Brain microvascular endothelial cell (primary cell): ENCODE measurements around the gene LAMTOR3.

Experiments used
- DNase-seq: peaks from one replicate; pipeline ENCODE4 v3.0.0-alpha.2; 2020
- H3K27ac ChIP-seq: fragments of 250-450 bp; sonication (Bioruptor Pico); 2 replicates; pipeline ENCODE4 v1.5.1; 2020; ENCODE audit warnings: mild to moderate bottlenecking, moderate library complexity
- H3K27me3 ChIP-seq: fragments of 250-450 bp; sonication (Bioruptor Pico); replicated peaks from 2 replicates; pipeline ENCODE4 v1.5.1; 2020; ENCODE audit warnings: mild to moderate bottlenecking
- H3K36me3 ChIP-seq: fragments of 250-450 bp; sonication (Bioruptor Pico); replicated peaks from 2 replicates; pipeline ENCODE4 v1.5.1; 2020; ENCODE audit warnings: mild to moderate bottlenecking
- H3K4me3 ChIP-seq: 2 replicates; pipeline ENCODE4 v1.5.1; 2011; ENCODE audit warnings: low read depth, mild to moderate bottlenecking, control low read depth, low read length, moderate library complexity
- in situ Hi-C: cut with HindIII; loops from 2 replicates; pipeline ENCODE4 v1.10.0; 2017; ENCODE audit warnings: low sequenced_read_pairs, low pct_ligation_motif_present
- TF ChIP-seq, protein P1 (sequence below): IDR thresholded peaks from 2 replicates; pipeline ENCODE4 v1.5.1; 2011; ENCODE audit warnings: low read depth, mild to moderate bottlenecking, moderate library complexity, low read length, control low read depth, inconsistent platforms; ENCODE audit errors: missing control alignments

The LAMTOR3 gene

DNA sequence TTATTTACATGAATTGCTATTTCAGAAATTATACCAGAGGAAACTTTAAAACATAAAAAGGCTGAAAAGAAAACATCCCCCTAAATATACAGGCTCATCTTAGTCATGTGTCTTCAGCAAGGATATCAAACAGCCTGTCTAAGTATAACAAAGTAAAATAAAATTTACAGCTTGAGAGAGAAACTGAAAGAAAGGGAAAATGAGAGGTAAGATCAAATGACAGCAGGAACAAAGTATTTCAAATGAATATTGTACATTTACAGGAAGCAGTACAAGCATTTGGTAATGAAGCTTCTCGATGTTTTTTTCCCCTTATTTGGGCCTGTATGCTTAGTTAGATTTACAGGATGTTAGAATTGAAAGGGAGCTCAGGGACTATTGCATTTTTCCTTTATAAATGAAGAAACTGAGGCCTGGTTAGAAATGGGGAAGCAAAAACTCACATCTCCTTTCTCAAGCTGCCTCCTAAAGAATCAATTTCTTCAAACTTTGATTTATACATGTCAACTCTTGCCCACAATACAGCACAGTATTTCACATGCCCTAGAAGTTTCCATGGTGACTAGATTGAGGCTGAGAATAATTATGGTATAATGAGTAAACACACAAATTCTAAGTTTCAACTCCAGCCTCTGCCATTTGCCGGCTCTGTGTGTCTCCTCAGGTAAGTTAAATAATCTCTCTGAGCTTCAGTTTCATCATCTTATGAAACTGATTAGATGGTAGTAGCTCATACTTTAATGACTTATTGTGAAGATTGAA, 48.3 kb downstream of the LAMTOR3 start:
- no peaks in the 10 kb centered on the region for H3K36me3 ChIP-seq
- no peak for DNase-seq
- no peak overlapping the region for H3K27ac ChIP-seq
- H3K4me3 ChIP-seq, result no peak overlapping the region
- H3K27me3 ChIP-seq, result no peaks in the 10 kb centered on the region
- in situ Hi-C loops, result no loop called here
- TF ChIP-seq, protein P1, sequence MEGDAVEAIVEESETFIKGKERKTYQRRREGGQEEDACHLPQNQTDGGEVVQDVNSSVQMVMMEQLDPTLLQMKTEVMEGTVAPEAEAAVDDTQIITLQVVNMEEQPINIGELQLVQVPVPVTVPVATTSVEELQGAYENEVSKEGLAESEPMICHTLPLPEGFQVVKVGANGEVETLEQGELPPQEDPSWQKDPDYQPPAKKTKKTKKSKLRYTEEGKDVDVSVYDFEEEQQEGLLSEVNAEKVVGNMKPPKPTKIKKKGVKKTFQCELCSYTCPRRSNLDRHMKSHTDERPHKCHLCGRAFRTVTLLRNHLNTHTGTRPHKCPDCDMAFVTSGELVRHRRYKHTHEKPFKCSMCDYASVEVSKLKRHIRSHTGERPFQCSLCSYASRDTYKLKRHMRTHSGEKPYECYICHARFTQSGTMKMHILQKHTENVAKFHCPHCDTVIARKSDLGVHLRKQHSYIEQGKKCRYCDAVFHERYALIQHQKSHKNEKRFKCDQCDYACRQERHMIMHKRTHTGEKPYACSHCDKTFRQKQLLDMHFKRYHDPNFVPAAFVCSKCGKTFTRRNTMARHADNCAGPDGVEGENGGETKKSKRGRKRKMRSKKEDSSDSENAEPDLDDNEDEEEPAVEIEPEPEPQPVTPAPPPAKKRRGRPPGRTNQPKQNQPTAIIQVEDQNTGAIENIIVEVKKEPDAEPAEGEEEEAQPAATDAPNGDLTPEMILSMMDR, result no peak

DNA sequence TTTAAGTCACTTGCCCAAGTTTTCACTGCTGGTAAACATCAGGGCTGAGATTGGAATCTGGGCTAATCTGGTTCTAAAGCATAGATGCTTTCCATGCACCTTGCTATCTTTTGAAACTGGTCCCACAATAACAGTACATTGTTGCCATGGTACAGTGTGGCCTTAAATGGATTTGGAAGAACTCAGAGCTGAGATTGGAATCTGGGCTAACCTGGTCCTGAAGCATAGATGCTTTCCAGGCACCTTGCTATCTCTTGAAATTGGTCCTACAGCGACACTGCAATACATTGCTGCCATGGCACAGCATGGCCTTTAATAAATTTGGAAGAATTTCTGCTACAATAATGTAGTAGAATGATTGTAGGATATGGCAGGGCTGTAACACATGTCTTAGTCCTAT, 49.0 kb downstream of the LAMTOR3 start:
- H3K27ac ChIP-seq, result no peak overlapping the region

DNA sequence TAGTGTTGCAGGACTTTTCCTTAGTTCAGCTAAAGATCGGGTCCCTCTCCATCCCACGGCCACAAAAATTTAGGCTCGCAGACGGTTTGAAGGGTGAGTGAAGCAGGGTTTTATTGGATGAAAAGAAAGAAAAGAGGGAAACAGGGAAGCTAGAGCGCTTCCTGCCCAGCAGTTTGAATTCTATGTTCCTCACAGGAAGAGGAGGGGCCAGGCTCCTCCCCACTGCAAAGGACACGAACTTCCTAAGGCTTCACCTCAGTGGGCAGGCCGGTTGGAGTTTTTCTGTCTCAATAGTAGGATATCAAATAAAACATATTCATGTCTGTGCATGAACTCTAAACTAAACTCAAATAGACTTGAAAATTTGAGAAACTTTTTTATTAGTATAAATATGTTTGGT, 50.2 kb downstream of the LAMTOR3 start:
- H3K27me3 ChIP-seq, result no peaks in the 10 kb centered on the region
- in situ Hi-C loops, result no loop called here
- TF ChIP-seq, protein P1, result no peak
- H3K27ac ChIP-seq, result no peak overlapping the region
- H3K36me3 ChIP-seq, result no peaks in the 10 kb centered on the region
- no peak for DNase-seq
- no peak overlapping the region for H3K4me3 ChIP-seq

More for the DNA sequence above, 49.0 kb downstream of the LAMTOR3 start:
- Histone ChIP-seq H3K27me3 (no peaks in the 10 kb centered on the region), H3K36me3 (no peaks in the 10 kb centered on the region), H3K4me3 (no peak overlapping the region)
- in situ Hi-C loops, result no loop called here
- TF ChIP-seq, protein P1, result no peak
- no peak for DNase-seq

DNA sequence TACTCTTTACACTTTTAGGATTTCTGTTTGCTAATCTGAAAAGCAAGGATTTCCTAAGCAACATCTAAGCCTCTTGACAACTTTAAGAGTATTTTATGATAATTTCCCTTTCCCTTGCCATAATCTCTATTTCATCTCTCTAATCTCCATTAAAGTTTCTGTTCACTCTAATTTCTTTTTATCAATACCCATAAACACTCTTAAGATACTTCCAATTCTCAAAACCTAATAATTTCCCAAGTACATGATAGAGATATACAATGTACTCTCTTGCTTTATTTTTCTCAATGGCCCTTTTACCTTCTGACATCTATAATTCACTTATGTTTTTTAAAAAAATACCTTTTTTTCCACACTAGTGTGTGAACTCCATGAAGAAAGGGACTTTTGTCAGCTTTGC, 50.8 kb downstream of the LAMTOR3 start:
- Histone ChIP-seq H3K4me3 (no peak overlapping the region), H3K27me3 (no peaks in the 10 kb centered on the region)

DNA sequence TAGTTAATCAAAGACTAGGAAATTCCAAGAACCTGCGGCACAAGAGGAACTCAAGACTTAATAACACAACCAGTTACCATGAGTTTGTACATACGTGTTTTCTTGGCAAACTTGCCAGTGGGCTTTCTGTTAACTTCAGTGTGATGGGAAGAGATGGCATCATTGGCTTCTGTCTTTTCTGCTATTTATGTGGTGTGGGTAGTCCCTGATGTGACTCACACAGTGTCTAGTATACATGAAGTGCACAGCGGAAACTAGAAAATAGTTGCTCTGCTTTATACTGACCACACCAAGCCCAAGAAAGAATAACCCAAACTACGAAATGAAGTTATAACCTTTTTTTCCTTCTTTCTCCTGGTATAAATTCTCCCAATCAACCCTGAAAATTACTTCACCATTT, 53.1 kb downstream of the LAMTOR3 start:
- Histone ChIP-seq H3K27ac (no peak overlapping the region), H3K27me3 (no peaks in the 10 kb centered on the region), H3K4me3 (no peak overlapping the region), H3K36me3 (no peaks in the 10 kb centered on the region)
- TF ChIP-seq, protein P1, result no peak
- DNase-seq, result no peak
- in situ Hi-C loops, result no loop called here

More for the DNA sequence above, 50.8 kb downstream of the LAMTOR3 start:
- Histone ChIP-seq H3K27ac (no peak overlapping the region), H3K36me3 (no peaks in the 10 kb centered on the region)
- in situ Hi-C loops, result no loop called here
- no peak for DNase-seq
- TF ChIP-seq, protein P1, result no peak

DNA sequence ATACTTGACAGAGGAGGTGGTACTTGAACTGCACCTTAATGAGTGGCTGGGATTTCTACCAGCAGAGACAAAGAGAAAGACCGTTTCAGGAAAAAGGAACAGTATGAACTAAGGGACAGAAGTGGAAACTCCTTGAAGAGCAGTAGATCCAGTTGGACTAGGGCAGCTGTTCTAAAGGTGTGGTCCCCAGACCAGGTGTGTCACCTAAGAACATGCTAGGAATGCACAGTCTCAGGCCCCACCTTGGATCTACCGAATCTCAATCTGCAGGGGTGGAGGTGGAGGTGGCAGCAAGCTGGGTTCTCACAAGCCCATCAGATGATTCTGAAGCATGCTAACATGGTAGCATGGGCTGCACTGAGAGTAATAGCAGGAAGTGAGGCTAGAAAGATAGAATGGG, 55.3 kb downstream of the LAMTOR3 start:
- no peak overlapping the region for H3K27ac ChIP-seq
- H3K27me3 ChIP-seq, result no peaks in the 10 kb centered on the region
- H3K4me3 ChIP-seq, result no peak overlapping the region
- TF ChIP-seq, protein P1, result no peak
- H3K36me3 ChIP-seq, result no peaks in the 10 kb centered on the region
- DNase-seq, result no peak
- in situ Hi-C loops, result no loop called here
